Measurements from ENCODE around the gene PCDHGA8. TPM values are rescaled to one million over a fixed set of nuclear protein-coding genes. Genes with fewer than 3 reads are reported as not detected.
"Not testable (repeated sequence)": the region's sequence is repeated elsewhere in the genome, so short reads cannot be mapped to it uniquely, and the experiment has no call there.

PCDHGA8 gene
- total RNA-seq, 4 donors from 2014 or later, result 1.7 to 5.8 (median 3.3) TPM

DNA sequence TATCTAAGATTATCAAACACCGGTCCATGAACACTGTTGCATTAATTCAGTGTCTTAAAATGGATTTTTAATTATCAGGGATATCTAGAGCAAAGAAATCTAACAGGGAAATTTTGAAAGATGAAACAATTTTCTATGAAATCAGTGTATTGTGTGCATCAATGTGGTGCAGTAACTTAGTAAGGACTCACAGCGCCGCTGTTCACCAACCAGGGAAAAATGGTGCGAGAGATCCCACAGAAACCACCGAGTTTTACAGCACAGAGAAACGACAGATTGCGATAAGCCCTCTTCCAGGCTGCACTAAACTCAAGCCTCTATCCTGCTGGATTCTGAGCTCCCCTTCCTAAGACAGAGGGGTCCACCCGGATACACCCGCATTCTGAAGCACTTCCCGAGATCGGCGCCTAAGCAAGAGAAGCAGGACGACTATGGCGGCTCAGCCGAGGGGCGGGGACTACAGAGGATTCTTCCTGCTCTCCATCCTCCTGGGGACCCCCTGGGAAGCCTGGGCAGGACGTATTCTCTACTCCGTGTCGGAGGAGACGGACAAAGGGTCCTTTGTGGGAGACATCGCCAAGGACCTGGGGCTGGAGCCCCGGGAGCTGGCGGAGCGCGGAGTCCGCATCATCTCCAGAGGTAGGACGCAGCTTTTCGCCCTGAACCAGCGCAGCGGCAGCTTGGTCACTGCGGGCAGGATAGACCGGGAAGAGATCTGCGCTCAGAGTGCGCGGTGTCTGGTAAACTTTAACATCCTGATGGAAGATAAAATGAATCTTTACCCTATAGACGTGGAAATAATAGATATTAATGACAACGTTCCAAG lies 9.8 kb upstream of the PCDHGA8 start, which contains the start of gene PCDHGA7:
PCDHGA7 (plus strand) TSS at position 274 of the 826 bp plus-strand sequence; CDS start at position 432, 158 bp downstream.
- 13% methylated on average over 30 of the region's 37 CpGs for WGBS
- peak within 1 kb of the TSS; percentile 12 to 45 (median 18) for H3K4me3 ChIP-seq

GRCh38 chr5:141383345-141383744 lies 9.1 kb upstream of the PCDHGA8 start:
- Histone ChIP-seq H3K27ac (replicated peaks in 1 of 4) (no peak overlapping the region), H3K9me3 (peaks cover 5 to 95% (median 94%) of the 10 kb centered on the region in 4 donors), H3K36me3 (peaks cover 0 to 11% (median 6%) of the 10 kb centered on the region in 4 donors), H3K27me3 (peaks cover 0 to 4% (median 0%) of the 10 kb centered on the region in 4 donors), H3K4me3 (peak overlapping the region in 3 of 4 donors; percentile 14 to 45 (median 22)), H3K4me1 (no peaks in the 10 kb centered on the region)
- intact Hi-C loops (cut with DNase I), result no loop called here
- DNase-seq (ENCODE audit: extremely low spot score), result no peak
- TF ChIP-seq POLR2AphosphoS5 (IDR thresholded peaks at IDR 0.05) (no peak), POLR2A (IDR thresholded peaks at IDR 0.05; ENCODE audit: low read depth) (no peak), EP300 (IDR thresholded peaks at IDR 0.05) (no peak)
- TF ChIP-seq, protein P1, sequence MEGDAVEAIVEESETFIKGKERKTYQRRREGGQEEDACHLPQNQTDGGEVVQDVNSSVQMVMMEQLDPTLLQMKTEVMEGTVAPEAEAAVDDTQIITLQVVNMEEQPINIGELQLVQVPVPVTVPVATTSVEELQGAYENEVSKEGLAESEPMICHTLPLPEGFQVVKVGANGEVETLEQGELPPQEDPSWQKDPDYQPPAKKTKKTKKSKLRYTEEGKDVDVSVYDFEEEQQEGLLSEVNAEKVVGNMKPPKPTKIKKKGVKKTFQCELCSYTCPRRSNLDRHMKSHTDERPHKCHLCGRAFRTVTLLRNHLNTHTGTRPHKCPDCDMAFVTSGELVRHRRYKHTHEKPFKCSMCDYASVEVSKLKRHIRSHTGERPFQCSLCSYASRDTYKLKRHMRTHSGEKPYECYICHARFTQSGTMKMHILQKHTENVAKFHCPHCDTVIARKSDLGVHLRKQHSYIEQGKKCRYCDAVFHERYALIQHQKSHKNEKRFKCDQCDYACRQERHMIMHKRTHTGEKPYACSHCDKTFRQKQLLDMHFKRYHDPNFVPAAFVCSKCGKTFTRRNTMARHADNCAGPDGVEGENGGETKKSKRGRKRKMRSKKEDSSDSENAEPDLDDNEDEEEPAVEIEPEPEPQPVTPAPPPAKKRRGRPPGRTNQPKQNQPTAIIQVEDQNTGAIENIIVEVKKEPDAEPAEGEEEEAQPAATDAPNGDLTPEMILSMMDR (IDR thresholded peaks at IDR 0.05), result no peak
- WGBS, result 30% methylated on average over 21 of the region's 21 CpGs

More for the DNA sequence above, 9.8 kb upstream of the PCDHGA8 start, which contains the start of gene PCDHGA7:
- Histone ChIP-seq H3K9me3 (peaks cover 5 to 99% (median 97%) of the 10 kb centered on the region in 4 donors), H3K4me1 (no peaks in the 10 kb centered on the region), H3K27me3 (peaks cover 0 to 4% (median 0%) of the 10 kb centered on the region in 4 donors), H3K36me3 (peaks cover 0 to 11% (median 6%) of the 10 kb centered on the region in 4 donors), H3K27ac (replicated peaks in 1 of 4) (no peak within 1 kb of the TSS)
- intact Hi-C loops (cut with DNase I), result no loop called here
- no peak for DNase-seq (ENCODE audit: extremely low spot score)
- TF ChIP-seq, protein P1 (IDR thresholded peaks at IDR 0.05), result peak in 1 of 3 experiments; percentile 3
- TF ChIP-seq EP300 (IDR thresholded peaks at IDR 0.05), result no peak

GRCh38 chr5:141384471-141385267 lies 7.8 kb upstream of the PCDHGA8 start:
- WGBS, result 47% methylated on average over 22 of the region's 43 CpGs
- no peak for DNase-seq (ENCODE audit: extremely low spot score)
- H3K27me3 ChIP-seq, result peaks cover 0 to 8% (median 0%) of the 10 kb centered on the region in 4 donors
- peaks cover 5 to 97% (median 95%) of the 10 kb centered on the region in 4 donors for H3K9me3 ChIP-seq
- no peaks in the 10 kb centered on the region for H3K4me1 ChIP-seq
- no peak overlapping the region for H3K4me3 ChIP-seq
- TF ChIP-seq EP300 (IDR thresholded peaks at IDR 0.05), result no peak
- peaks cover 0 to 13% (median 9%) of the 10 kb centered on the region in 4 donors for H3K36me3 ChIP-seq
- intact Hi-C loops (cut with DNase I), result no loop called here
- no peak overlapping the region for H3K27ac ChIP-seq (replicated peaks in 1 of 4)

DNA sequence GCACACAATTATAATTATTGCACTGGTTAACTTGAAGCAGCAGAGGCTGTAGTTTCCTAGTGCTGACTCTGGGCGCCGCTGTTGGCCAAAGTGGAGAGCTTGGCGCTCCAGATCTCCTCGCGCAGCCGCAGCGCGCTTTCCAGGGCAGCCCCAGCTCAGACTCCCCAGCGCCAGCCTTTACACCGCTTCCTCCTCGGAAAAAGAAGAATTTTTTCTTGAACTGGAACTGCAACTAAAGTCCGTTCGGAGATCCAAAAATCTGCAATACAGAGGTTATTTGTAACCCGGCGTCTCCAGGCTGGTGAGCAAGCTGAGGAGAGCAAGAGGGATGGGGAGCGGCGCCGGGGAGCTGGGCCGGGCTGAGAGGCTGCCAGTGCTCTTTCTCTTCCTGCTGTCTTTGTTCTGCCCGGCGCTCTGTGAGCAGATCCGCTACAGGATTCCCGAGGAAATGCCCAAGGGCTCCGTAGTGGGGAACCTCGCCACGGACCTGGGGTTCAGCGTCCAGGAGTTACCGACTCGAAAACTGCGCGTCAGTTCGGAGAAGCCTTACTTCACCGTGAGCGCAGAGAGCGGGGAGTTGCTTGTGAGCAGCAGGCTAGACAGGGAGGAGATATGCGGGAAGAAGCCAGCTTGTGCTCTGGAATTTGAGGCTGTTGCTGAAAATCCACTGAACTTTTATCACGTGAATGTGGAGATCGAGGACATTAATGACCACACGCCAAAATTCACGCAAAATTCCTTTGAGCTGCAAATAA lies 4.7 kb upstream of the PCDHGA8 start, which contains the start of gene PCDHGB4:
PCDHGB4 (plus strand) TSS at position 142 of the 755 bp plus-strand sequence; CDS start at position 329, 187 bp downstream.
- peaks cover 0 to 12% (median 0%) of the 10 kb centered on the region in 4 donors for H3K27me3 ChIP-seq
- WGBS, result 18% methylated on average over 14 of the region's 40 CpGs
- H3K27ac ChIP-seq (replicated peaks in 1 of 4); DNase-seq (ENCODE audit: extremely low spot score); intact Hi-C loops (cut with DNase I); H3K4me1 ChIP-seq: not testable (repeated sequence)
- H3K4me3 ChIP-seq, result peak within 1 kb of the TSS in 2 of 4 donors; percentile 31 to 33
- peaks cover 7 to 97% (median 97%) of the 10 kb centered on the region in 4 donors for H3K9me3 ChIP-seq
- H3K36me3 ChIP-seq, result peaks cover 0 to 12% (median 8%) of the 10 kb centered on the region in 4 donors
- TF ChIP-seq, protein P1 (IDR thresholded peaks at IDR 0.05), result peak in 2 of 3 experiments; percentile 8 to 28

Data from esophagus muscularis mucosa (tissue), 4 donors.